H1 (cell line): ENCODE measurements around the gene CIAO2A. TPM values are rescaled to one million over a fixed set of nuclear protein-coding genes. Genes with fewer than 3 reads are reported as not detected.

Source experiments
- CTCF ChIA-PET: fragments of 300-600 bp; sonication (Branson Sonifier 250); formaldehyde crosslinking; loops from one replicate; lab custom pipeline; 2021; ENCODE audit not compliant: partially characterized antibody; lab: Charles Lee
- POLR2A ChIA-PET: fragments of 300-600 bp; sonication (Branson Sonifier 250); formaldehyde crosslinking; loops from one replicate; lab custom pipeline; 2021; ENCODE audit warnings: inconsistent platforms; ENCODE audit not compliant: partially characterized antibody; lab: Charles Lee
- DNase-seq, 2 experiments: peaks; one replicate each; pipeline versions ENCODE4 v3.0.0 to v3.0.0-alpha.2; 2010 to 2022; ENCODE audit warnings: low spot score in 2 of 2, low read depth in 1 of 2, mixed read lengths in 1 of 2
- FAIRE-seq: peaks from 2 replicates; lab custom pipeline; 2011; peaks lifted over from hg19 to GRCh38; lab: Jason Lieb, UNC
- H2AFZ ChIP-seq: 2 replicates; pipeline ENCODE4 v1.8.1; 2012; ENCODE audit warnings: low read length, inconsistent platforms
- H2AK5ac ChIP-seq: 2 replicates; pipeline ENCODE4 v1.6.1; 2013; ENCODE audit warnings: low read depth, low read length
- H2BK120ac ChIP-seq: replicated peaks from 2 replicates; pipeline ENCODE3; 2013; ENCODE audit warnings: low read depth, low read length, inconsistent platforms
- H2BK12ac ChIP-seq: 2 replicates; pipeline ENCODE4 v1.6.1; 2013; ENCODE audit warnings: low read depth, low read length
- H2BK15ac ChIP-seq: 2 replicates; pipeline ENCODE4 v1.6.1; 2013; ENCODE audit warnings: low read length
- H2BK20ac ChIP-seq: 2 replicates; pipeline ENCODE4 v1.6.1; 2013; ENCODE audit warnings: low read length
- H2BK5ac ChIP-seq: 2 replicates; pipeline ENCODE4 v1.6.1; 2013; ENCODE audit warnings: low read depth, low read length
- H3K14ac ChIP-seq: 2 replicates; pipeline ENCODE4 v1.6.1; 2013; ENCODE audit warnings: inconsistent platforms; ENCODE audit not compliant: insufficient read length
- H3K18ac ChIP-seq: 2 replicates; pipeline ENCODE4 v1.6.1; 2013; ENCODE audit warnings: low read length; ENCODE audit errors: extremely low read depth
- H3K23ac ChIP-seq: 2 replicates; pipeline ENCODE4 v1.6.1; 2013; ENCODE audit warnings: inconsistent platforms; ENCODE audit not compliant: insufficient read length
- H3K23me2 ChIP-seq: 2 replicates; pipeline ENCODE4 v1.6.1; 2013; ENCODE audit warnings: low read depth, low read length
- H3K27ac ChIP-seq: 2 replicates; pipeline ENCODE4 v1.6.1; 2011; ENCODE audit warnings: low read depth, low read length, inconsistent platforms
- H3K27me3 ChIP-seq, 4 experiments: replicated peaks in 1 of 4; 1 replicate in 1 of 4; 2 replicates in 3 of 4; pipeline versions ENCODE4 v1.6.1 to v1.8.1; 2011 to 2013; ENCODE audit warnings: low read length in 3 of 4, mild to moderate bottlenecking in 3 of 4, inconsistent platforms in 2 of 4, mixed read lengths in 2 of 4, moderate library complexity in 1 of 4; ENCODE audit not compliant: control insufficient read depth in 3 of 4, insufficient read depth in 3 of 4; ENCODE audit errors: extremely low read depth in 1 of 4
- H3K36me3 ChIP-seq, 4 experiments: 2 replicates each; pipeline versions ENCODE4 v1.6.1 to v1.8.1; 2011 to 2013; ENCODE audit warnings: mild to moderate bottlenecking in 4 of 4, low read length in 3 of 4, moderate library complexity in 2 of 4, control low read depth in 1 of 4, inconsistent platforms in 1 of 4; ENCODE audit not compliant: insufficient read depth in 4 of 4, control insufficient read depth in 2 of 4
- H3K4ac ChIP-seq: replicated peaks from 2 replicates; pipeline ENCODE3; 2013; ENCODE audit warnings: low read length, low read depth, mixed read lengths, inconsistent platforms; ENCODE audit not compliant: insufficient read length
- H3K4me1 ChIP-seq, 4 experiments: replicated peaks in 1 of 4; 1 replicate in 1 of 4; 2 replicates in 3 of 4; pipeline versions ENCODE4 v1.6.1 to v1.8.1; 2011 to 2013; ENCODE audit warnings: low read length in 3 of 4, inconsistent platforms in 2 of 4, mixed read lengths in 1 of 4; ENCODE audit not compliant: insufficient read depth in 4 of 4, control insufficient read depth in 3 of 4
- H3K4me2 ChIP-seq, 2 experiments: 2 replicates each; pipeline versions ENCODE4 v1.6.1 to v1.8.1; 2011 to 2013; ENCODE audit warnings: low read depth in 2 of 2, low read length in 2 of 2, control low read depth in 1 of 2, inconsistent platforms in 1 of 2, mild to moderate bottlenecking in 1 of 2; ENCODE audit not compliant: insufficient read depth in 1 of 2
- H3K4me3 ChIP-seq, 4 experiments: fragments of 200-600, 300-600 bp in 1 of 4; sonication (generic), shearing (Covaris generic), sonication (Bioruptor Twin) in 1 of 4; 2 replicates each; pipeline versions ENCODE4 v1.5.1 to v1.8.1; 2011 to 2016; ENCODE audit warnings: low read length in 4 of 4, low read depth in 3 of 4, control low read depth in 2 of 4, inconsistent platforms in 2 of 4, mild to moderate bottlenecking in 2 of 4, mixed read lengths in 1 of 4, moderate library complexity in 1 of 4; ENCODE audit not compliant: insufficient read depth in 2 of 4; ENCODE audit errors: extremely low read depth in 1 of 4
- H3K56ac ChIP-seq: replicated peaks from 2 replicates; pipeline ENCODE3; 2013; ENCODE audit warnings: low read depth, mild to moderate bottlenecking, mixed read lengths, low read length, inconsistent platforms; ENCODE audit not compliant: insufficient read length
- H3K79me1 ChIP-seq: 2 replicates; pipeline ENCODE4 v1.6.1; 2013; ENCODE audit warnings: low read depth, low read length, control low read depth
- H3K79me2 ChIP-seq, 2 experiments: 2 replicates each; pipeline versions ENCODE4 v1.6.1 to v1.8.1; 2012 to 2013; ENCODE audit warnings: low read length in 2 of 2, mild to moderate bottlenecking in 2 of 2, inconsistent platforms in 1 of 2; ENCODE audit not compliant: insufficient read depth in 2 of 2, control insufficient read depth in 1 of 2
- H3K9ac ChIP-seq, 4 experiments: replicated peaks in 1 of 4; 1 replicate in 1 of 4; 2 replicates in 3 of 4; pipeline versions ENCODE4 v1.6.1 to v1.8.1; 2011 to 2013; ENCODE audit warnings: low read depth in 3 of 4, low read length in 3 of 4, control low read depth in 2 of 4, mild to moderate bottlenecking in 2 of 4, moderate library complexity in 2 of 4, inconsistent platforms in 1 of 4; ENCODE audit errors: extremely low read depth in 1 of 4
- H3K9me3 ChIP-seq, 2 experiments: 2 replicates each; pipeline versions ENCODE4 v1.6.1 to v1.8.1; 2012 to 2013; ENCODE audit warnings: mild to moderate bottlenecking in 2 of 2, moderate library complexity in 2 of 2, control low read depth in 1 of 2, inconsistent platforms in 1 of 2, low read depth in 1 of 2, low read length in 1 of 2, mixed read lengths in 1 of 2; ENCODE audit not compliant: insufficient read depth in 2 of 2
- H4K20me1 ChIP-seq, 2 experiments: replicated peaks in 1 of 2; 2 replicates each; pipeline versions ENCODE3 to v1.8.1; 2011 to 2013; ENCODE audit warnings: inconsistent platforms in 2 of 2, low read length in 2 of 2, mild to moderate bottlenecking in 1 of 2; ENCODE audit not compliant: insufficient read depth in 2 of 2, control insufficient read depth in 1 of 2
- H4K5ac ChIP-seq: 2 replicates; pipeline ENCODE4 v1.6.1; 2013; ENCODE audit warnings: low read length, low read depth, mixed read lengths, inconsistent platforms; ENCODE audit not compliant: insufficient read length
- H4K8ac ChIP-seq: 2 replicates; pipeline ENCODE4 v1.8.0; 2013; ENCODE audit warnings: mild to moderate bottlenecking, moderate library complexity, low read length, inconsistent platforms; ENCODE audit not compliant: insufficient read depth; ENCODE audit errors: extremely low read depth
- H4K91ac ChIP-seq: replicated peaks from 2 replicates; pipeline ENCODE3; 2013; ENCODE audit warnings: low read length, mixed read lengths, inconsistent platforms; ENCODE audit not compliant: insufficient read length
- CEBPB ChIP-seq: IDR thresholded peaks from 2 replicates; pipeline ENCODE4 v1.6.1; 2012; ENCODE audit warnings: low read depth, low read length
- CHD1 ChIP-seq: IDR thresholded peaks from 2 replicates; pipeline ENCODE4 v1.6.1; 2012; ENCODE audit warnings: low read depth, low read length, improper control_type of control experiment
- GABPA ChIP-seq: IDR thresholded peaks from 2 replicates; pipeline ENCODE4 v1.6.1; 2011; ENCODE audit warnings: mild to moderate bottlenecking, low read length, moderate library complexity, borderline replicate concordance; ENCODE audit not compliant: insufficient read depth
- KDM1A ChIP-seq: fragments of 200-600, 300-600 bp; sonication (generic); IDR thresholded peaks from 2 replicates; pipeline ENCODE4 v1.7.1; 2016; ENCODE audit warnings: mild to moderate bottlenecking, low read length, borderline replicate concordance
- NRF1 ChIP-seq: IDR thresholded peaks from 2 replicates; pipeline ENCODE4 v1.6.1; 2011; ENCODE audit warnings: mild to moderate bottlenecking, low read depth, low read length, improper control_type of control experiment
- POLR2AphosphoS5 ChIP-seq: IDR thresholded peaks from 2 replicates; pipeline ENCODE4 v1.6.1; 2011; ENCODE audit warnings: low read depth, low read length
- TAF7 ChIP-seq: optimal IDR thresholded peaks from 2 replicates; pipeline ENCODE3; 2011; ENCODE audit warnings: low read depth, mild to moderate bottlenecking, inconsistent platforms, low read length, moderate library complexity, borderline replicate concordance
- TBP ChIP-seq: IDR thresholded peaks from 2 replicates; pipeline ENCODE4 v1.6.1; 2011; ENCODE audit warnings: low read depth, low read length, improper control_type of control experiment
- TCF12 ChIP-seq: IDR thresholded peaks from 2 replicates; pipeline ENCODE4 v1.6.1; 2011; ENCODE audit warnings: low read depth, mild to moderate bottlenecking, low read length
- WGBS, 2 experiments: shearing (Covaris generic) in 1 of 2; methylation state at CpG; one replicate each; pipeline versions ENCODE4 v1.1.6 to v1.1.7; 2013 to 2015; ENCODE audit warnings: low lambda C conversion rate in 2 of 2, mixed read lengths in 2 of 2, inconsistent platforms in 1 of 2, low coverage in 1 of 2, missing lambda C conversion rate in 1 of 2; ENCODE audit not compliant: insufficient replicate concordance in 2 of 2, insufficient coverage in 1 of 2, insufficient read length in 1 of 2; ENCODE audit errors: extremely low coverage in 1 of 2, missing lambda C conversion rate in 1 of 2; 5-methylcytosine and 5-hydroxymethylcytosine counted together
- polyA plus RNA-seq, 7 experiments: library from polyadenylated mRNA; depleted of rRNA in 3 of 7; stranded (reverse) in 5 of 7; unstranded in 2 of 7; fragments of >200 nt in 5 of 7; fragments of 200-250 nt in 2 of 7; gene quantifications; 1 replicate in 5 of 7; 2 replicates in 1 of 7; 4 replicates in 1 of 7; pipeline versions ENCODE4 v1.2.1 to v1.2.3, GENCODE V29; 2011 to 2013; ENCODE audit warnings: missing spikeins in 2 of 7, mixed read lengths in 2 of 7
- total RNA-seq: library from RNA; stranded (reverse); fragmentation: NEBNext Ultra II Directional; extraction: Animal tissue kit (Norgen Biotek cat#: 25700); gene quantifications from 2 replicates; pipeline ENCODE4 v1.2.1, GENCODE V29; 2021
- TF ChIP-seq, protein P1 (sequence below): IDR thresholded peaks from 2 replicates; pipeline ENCODE4 v1.6.1; 2012; ENCODE audit warnings: low read length, inconsistent platforms
- TF ChIP-seq, protein P2 (sequence below): IDR thresholded peaks from 2 replicates; pipeline ENCODE4 v1.6.1; 2012; ENCODE audit warnings: inconsistent platforms

Gene CIAO2A
- total and polyA plus RNA-seq, 2 of the 8 experiments (the other 6 are each of a cell fraction or from before 2014, with no cell fraction given) = 76.4 to 86.5 TPM

DNA sequence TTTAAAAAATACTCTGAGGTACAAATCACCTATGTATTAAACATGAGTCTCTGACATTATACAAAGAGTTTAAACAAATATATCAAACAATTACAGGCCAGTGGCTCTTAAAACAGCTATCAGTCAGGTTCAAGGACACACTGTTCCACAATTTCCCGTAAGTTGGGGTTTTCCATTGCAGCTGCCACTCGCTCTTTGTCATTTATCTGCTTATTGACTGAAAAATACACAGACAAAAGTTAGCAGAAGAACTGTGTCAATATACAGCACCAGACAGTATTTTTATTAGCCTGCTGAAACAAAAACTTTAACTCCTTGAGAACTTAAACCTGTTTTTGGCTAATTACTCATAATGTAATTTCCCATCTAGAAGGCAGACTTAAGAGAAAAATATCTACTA is 20.8 kb downstream of the CIAO2A start:
- H4K91ac ChIP-seq = no peak overlapping the region
- H4K20me1 ChIP-seq = no peaks in the 10 kb centered on the region
- TF ChIP-seq TAF7 (no peak), TBP (no peak), CEBPB (no peak), KDM1A (no peak), NRF1 (no peak), TCF12 (no peak), CHD1 (no peak), GABPA (no peak), POLR2AphosphoS5 (no peak)
- TF ChIP-seq, protein P1, sequence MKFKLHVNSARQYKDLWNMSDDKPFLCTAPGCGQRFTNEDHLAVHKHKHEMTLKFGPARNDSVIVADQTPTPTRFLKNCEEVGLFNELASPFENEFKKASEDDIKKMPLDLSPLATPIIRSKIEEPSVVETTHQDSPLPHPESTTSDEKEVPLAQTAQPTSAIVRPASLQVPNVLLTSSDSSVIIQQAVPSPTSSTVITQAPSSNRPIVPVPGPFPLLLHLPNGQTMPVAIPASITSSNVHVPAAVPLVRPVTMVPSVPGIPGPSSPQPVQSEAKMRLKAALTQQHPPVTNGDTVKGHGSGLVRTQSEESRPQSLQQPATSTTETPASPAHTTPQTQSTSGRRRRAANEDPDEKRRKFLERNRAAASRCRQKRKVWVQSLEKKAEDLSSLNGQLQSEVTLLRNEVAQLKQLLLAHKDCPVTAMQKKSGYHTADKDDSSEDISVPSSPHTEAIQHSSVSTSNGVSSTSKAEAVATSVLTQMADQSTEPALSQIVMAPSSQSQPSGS = no peak
- TF ChIP-seq, protein P2, sequence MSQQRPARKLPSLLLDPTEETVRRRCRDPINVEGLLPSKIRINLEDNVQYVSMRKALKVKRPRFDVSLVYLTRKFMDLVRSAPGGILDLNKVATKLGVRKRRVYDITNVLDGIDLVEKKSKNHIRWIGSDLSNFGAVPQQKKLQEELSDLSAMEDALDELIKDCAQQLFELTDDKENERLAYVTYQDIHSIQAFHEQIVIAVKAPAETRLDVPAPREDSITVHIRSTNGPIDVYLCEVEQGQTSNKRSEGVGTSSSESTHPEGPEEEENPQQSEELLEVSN = no peak
- no peak overlapping the region for H3K23ac ChIP-seq
- no peak overlapping the region for H3K4me3 ChIP-seq
- H2BK12ac ChIP-seq = no peak overlapping the region
- H2BK120ac ChIP-seq = no peak overlapping the region
- POLR2A ChIA-PET = no interaction called here
- H3K9me3 ChIP-seq = no peaks in the 10 kb centered on the region
- H3K14ac ChIP-seq = no peak overlapping the region
- H3K4ac ChIP-seq = no peak overlapping the region
- H3K79me1 ChIP-seq = no peaks in the 10 kb centered on the region; the same call in 1 of the 2 replicates
- peaks cover 2 to 23% (median 9%) of the 10 kb centered on the region in 4 experiments; a peak in 7 of 8 replicates for H3K36me3 ChIP-seq
- CTCF ChIA-PET = interaction anchor here (1.6 to 2.4 kb wide), 2 partner anchors 9 to 321 kb away, joined by 5 read pairs; no protein-coding TSS in a partner anchor
- no peak overlapping the region for H2BK15ac ChIP-seq
- H3K4me2 ChIP-seq = no peak overlapping the region
- H2BK20ac ChIP-seq = no peak overlapping the region
- H3K56ac ChIP-seq = no peak overlapping the region
- H2BK5ac ChIP-seq = no peak overlapping the region
- H3K79me2 ChIP-seq = peaks cover 0 to 3% of the 10 kb centered on the region in 2 experiments; a peak in 1 of 4 replicates
- no peak overlapping the region for H3K9ac ChIP-seq
- H2AK5ac ChIP-seq = no peak overlapping the region
- H3K23me2 ChIP-seq = peaks cover 1% of the 10 kb centered on the region; the same call in 1 of the 2 replicates
- H3K4me1 ChIP-seq = no peaks in the 10 kb centered on the region
- FAIRE-seq (no peak), DNase-seq (no peak)
- H2AFZ ChIP-seq = no peak overlapping the region
- WGBS, 2 experiments = 97% methylated on average over 2 of the region's 2 CpGs; no CpG with 5 or more reads in 1 of the 2 experiments
- no peak overlapping the region for H4K8ac ChIP-seq
- H3K18ac ChIP-seq = no peak overlapping the region
- no peaks in the 10 kb centered on the region for H3K27me3 ChIP-seq
- H3K27ac ChIP-seq = no peak overlapping the region
- H4K5ac ChIP-seq = no peak overlapping the region
